Activated CD8-positive, alpha-beta T cell treated with anti-CD3 and anti-CD28 coated beads, Interleukin-2, amount 10 ng/mL, durations not matched to agents 7 days and 5 days (primary cell): ENCODE data around the gene TMEM151A. TPM values are rescaled to one million over a fixed set of nuclear protein-coding genes. Genes with fewer than 3 reads are reported as not detected.
"Not testable (repeated sequence)": the region's sequence is repeated elsewhere in the genome, so short reads cannot be mapped to it uniquely, and the experiment has no call there.

Experiments used
- ATAC-seq: fragments of 150-1000 bp; cut with Tn5 transposase; one replicate; pipeline ENCODE4 v1.10.0; 2021; ENCODE audit warnings: moderate library complexity
- CTCF ChIA-PET: fragments of 350-600 bp; sonication (Branson Sonifier 250); formaldehyde crosslinking; loops from one replicate; lab custom pipeline; 2021; ENCODE audit warnings: antibody characterized with exemption; lab: Charles Lee
- POLR2A ChIA-PET: fragments of 350-600 bp; sonication (Branson Sonifier 250); formaldehyde crosslinking; loops from one replicate; lab custom pipeline; 2021; ENCODE audit warnings: antibody characterized with exemption; lab: Charles Lee
- DNase-seq: peaks from one replicate; pipeline ENCODE4 v3.0.0-alpha.2; 2020
- H3K27ac Mint-ChIP-seq: one replicate; pipeline ENCODE4 v1.8.0; 2021; ENCODE audit warnings: mild to moderate bottlenecking, mixed read lengths
- H3K27me3 Mint-ChIP-seq: one replicate; pipeline ENCODE4 v1.8.0; 2021; ENCODE audit warnings: low read depth, mixed read lengths
- H3K36me3 Mint-ChIP-seq: one replicate; pipeline ENCODE4 v1.8.0; 2021; ENCODE audit warnings: low read depth, mixed read lengths
- H3K4me1 Mint-ChIP-seq: one replicate; pipeline ENCODE4 v1.8.0; 2021; ENCODE audit warnings: low read depth, mixed read lengths
- H3K4me3 Mint-ChIP-seq: one replicate; pipeline ENCODE4 v1.8.0; 2021; ENCODE audit warnings: mild to moderate bottlenecking, mixed read lengths
- H3K9me3 Mint-ChIP-seq: one replicate; pipeline ENCODE4 v1.8.0; 2022; ENCODE audit warnings: mixed read lengths; ENCODE audit not compliant: insufficient read depth
- total RNA-seq, 2 experiments: library from RNA; stranded (reverse); gene quantifications; one replicate each; pipeline ENCODE4 v1.2.3, GENCODE V29; 2021

The TMEM151A gene
- total RNA-seq, 2 experiments from 2014 or later, result not detected

DNA sequence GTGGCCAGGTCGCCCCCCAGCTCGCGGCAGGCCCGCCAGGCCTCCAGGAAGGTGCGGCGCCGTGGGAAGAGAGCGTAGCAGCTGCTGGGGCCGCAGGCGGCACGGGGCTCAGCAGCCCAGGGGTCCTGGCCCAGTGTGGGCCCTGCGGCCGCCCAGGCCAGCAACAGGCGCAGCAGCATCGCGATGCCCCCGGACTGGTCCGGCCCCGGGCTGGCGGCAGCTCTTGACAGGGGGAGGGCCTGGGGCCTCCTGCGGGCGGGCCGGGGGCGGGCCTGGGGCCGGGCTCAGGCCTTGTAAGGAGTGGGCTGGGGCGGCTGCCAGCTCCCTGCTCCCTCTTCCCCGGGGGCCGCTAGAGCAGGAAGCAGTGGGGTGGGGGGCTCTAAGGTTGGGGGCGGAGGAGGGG lies 25.2 kb downstream of the TMEM151A start, which contains the start of gene CD248:
Gene CD248, minus strand, starts transcription at position 196 of the 403 bp plus-strand sequence. Its CDS starts 17 bp downstream, at position 179.
- Mint-ChIP-seq H3K4me1 (peaks cover 66% of the 10 kb centered on the region), H3K27me3 (no peaks in the 10 kb centered on the region), H3K36me3 (peaks cover 44% of the 10 kb centered on the region), H3K27ac (peak within 1 kb of the TSS; percentile 99), H3K9me3 (peaks cover 13% of the 10 kb centered on the region), H3K4me3 (peak within 1 kb of the TSS; percentile 87)
- ATAC-seq (no peak), DNase-seq (peak; percentile 71)
- ChIA-PET POLR2A (interaction anchor here (0.5 to 3.9 kb wide), 7 partner anchors 10 to 851 kb away, joined by 3 to 33 read pairs (median 3); partner anchors contain the start of genes BRMS1 and RIN1), CTCF (interaction anchor here (1.3 to 2.4 kb wide), 5 partner anchors 10 to 72 kb away, joined by 5 to 15 read pairs (median 7); partner anchors contain the start of gene RIN1)

DNA sequence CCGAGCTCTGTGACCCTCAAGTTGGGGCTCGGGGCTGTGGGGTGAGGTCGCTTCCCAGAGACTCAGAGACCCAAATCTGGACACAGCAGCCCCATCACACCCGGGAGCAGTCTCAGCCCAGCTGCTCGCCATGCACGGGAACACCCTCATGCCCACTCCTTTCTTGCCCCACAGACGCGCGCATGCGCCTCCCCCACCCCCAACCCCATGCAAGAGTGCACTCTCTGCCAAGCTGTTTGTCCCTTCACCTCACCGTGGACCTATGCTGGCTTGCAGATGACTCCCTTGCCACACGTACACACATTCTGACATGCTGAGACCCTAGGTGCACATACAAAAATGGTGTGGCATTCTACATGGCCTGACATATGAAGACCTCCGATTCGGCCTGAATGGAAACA lies 25.6 kb downstream of the TMEM151A start:
- Mint-ChIP-seq H3K4me3 (peak overlapping the region; percentile 87), H3K9me3 (peaks cover 13% of the 10 kb centered on the region), H3K36me3 (peaks cover 44% of the 10 kb centered on the region), H3K27ac (peak overlapping the region; percentile 99), H3K27me3 (no peaks in the 10 kb centered on the region), H3K4me1 (peaks cover 68% of the 10 kb centered on the region)
- ChIA-PET POLR2A (interaction anchor here (0.5 to 3.9 kb wide), 7 partner anchors 9 to 850 kb away, joined by 3 to 33 read pairs (median 3); partner anchors contain the start of genes BRMS1 and RIN1), CTCF (interaction anchor here (0.8 to 2.4 kb wide), 6 partner anchors 9 to 72 kb away, joined by 3 to 15 read pairs (median 6); partner anchors contain the start of gene RIN1)
- ATAC-seq (peak; percentile 17), DNase-seq (peak; percentile 83)

GRCh38 chr11:66317723-66318599 lies 26.3 kb downstream of the TMEM151A start:
- peak; percentile 95 for DNase-seq
- H3K4me1 Mint-ChIP-seq, result peaks cover 73% of the 10 kb centered on the region
- peaks cover 13% of the 10 kb centered on the region for H3K9me3 Mint-ChIP-seq
- H3K36me3 Mint-ChIP-seq, result peaks cover 44% of the 10 kb centered on the region
- H3K27me3 Mint-ChIP-seq, result no peaks in the 10 kb centered on the region
- CTCF ChIA-PET, result interaction anchor here (0.7 to 2.4 kb wide), 7 partner anchors 8 to 96 kb away, joined by 3 to 15 read pairs (median 5); partner anchors contain the start of gene RIN1
- H3K27ac Mint-ChIP-seq, result peak overlapping the region; percentile 99
- peak overlapping the region; percentile 87 for H3K4me3 Mint-ChIP-seq
- POLR2A ChIA-PET, result interaction anchor here (0.8 to 3.9 kb wide), 7 partner anchors 9 to 54 kb away, joined by 3 to 33 read pairs (median 4); partner anchors contain the start of genes BRMS1, RIN1 and SLC29A2
- peak; percentile 66 for ATAC-seq

DNA sequence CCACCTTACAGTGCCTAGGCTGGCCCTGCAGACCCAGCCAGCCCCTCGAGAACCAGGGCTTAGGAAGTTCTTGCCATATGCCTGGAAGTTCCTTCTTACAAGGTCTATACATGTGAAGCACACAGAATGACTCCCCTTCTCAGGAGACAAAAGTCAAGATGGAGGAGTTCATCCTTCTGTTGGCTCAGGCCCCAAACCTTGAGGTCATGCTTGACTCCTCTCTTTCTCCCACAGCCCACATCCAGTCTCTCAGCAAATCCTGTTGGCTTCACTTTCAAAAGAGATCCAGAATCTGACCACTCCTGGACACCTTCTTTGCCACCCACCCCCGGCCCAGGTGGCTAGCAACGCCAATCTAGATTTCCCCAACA lies 26.9 kb downstream of the TMEM151A start:
- H3K4me3 Mint-ChIP-seq, result peak overlapping the region; percentile 87

GRCh38 chr11:66320289-66320688 lies 28.6 kb downstream of the TMEM151A start:
- H3K4me3 Mint-ChIP-seq, ATAC-seq, DNase-seq, CTCF ChIA-PET, H3K27me3 Mint-ChIP-seq, POLR2A ChIA-PET: not testable (repeated sequence)
- peaks cover 28% of the 10 kb centered on the region for H3K36me3 Mint-ChIP-seq
- H3K4me1 Mint-ChIP-seq, result peaks cover 82% of the 10 kb centered on the region
- peak overlapping the region; percentile 60 for H3K27ac Mint-ChIP-seq
- H3K9me3 Mint-ChIP-seq, result peaks cover 13% of the 10 kb centered on the region

More for the DNA sequence above, 26.9 kb downstream of the TMEM151A start:
- CTCF ChIA-PET, result interaction anchor here (2.4 kb wide), 1 partner anchor 8 kb away, joined by 15 read pairs; no protein-coding TSS in a partner anchor
- ATAC-seq, result no peak
- POLR2A ChIA-PET, result interaction anchor here (0.8 to 3.9 kb wide), 4 partner anchors 8 to 54 kb away, joined by 3 to 33 read pairs (median 12); partner anchors contain the start of genes RIN1 and SLC29A2
- Mint-ChIP-seq H3K36me3 (peaks cover 42% of the 10 kb centered on the region), H3K27ac (peak overlapping the region; percentile 99), H3K27me3 (no peaks in the 10 kb centered on the region), H3K4me1 (peaks cover 79% of the 10 kb centered on the region), H3K9me3 (peaks cover 13% of the 10 kb centered on the region)
- no peak for DNase-seq

GRCh38 chr11:66320748-66321147 lies 29.1 kb downstream of the TMEM151A start:
- H3K4me1 Mint-ChIP-seq, result peaks cover 83% of the 10 kb centered on the region

GRCh38 chr11:66321606-66322005 lies 29.9 kb downstream of the TMEM151A start:
- Mint-ChIP-seq H3K4me1 (peaks cover 84% of the 10 kb centered on the region), H3K9me3 (peaks cover 13% of the 10 kb centered on the region), H3K4me3 (no peak overlapping the region), H3K27ac (no peak overlapping the region), H3K36me3 (peaks cover 19% of the 10 kb centered on the region), H3K27me3 (no peaks in the 10 kb centered on the region)
- POLR2A ChIA-PET, result interaction anchor here (0.9 kb wide), 1 partner anchor 10 kb away, joined by 7 read pairs; no protein-coding TSS in a partner anchor
- CTCF ChIA-PET, result interaction anchor here (1.2 to 2.0 kb wide), 4 partner anchors 9 to 14 kb away, joined by 3 to 48 read pairs (median 4); partner anchors contain the start of gene RIN1
- ATAC-seq, result no peak
- DNase-seq, result no peak

More at GRCh38 chr11:66320748-66321147, 29.1 kb downstream of the TMEM151A start:
- H3K27me3 Mint-ChIP-seq, CTCF ChIA-PET, H3K27ac Mint-ChIP-seq, DNase-seq, ATAC-seq, H3K4me3 Mint-ChIP-seq, POLR2A ChIA-PET: not testable (repeated sequence)
- Mint-ChIP-seq H3K9me3 (peaks cover 13% of the 10 kb centered on the region), H3K36me3 (peaks cover 24% of the 10 kb centered on the region)

- H3K36me3 Mint-ChIP-seq, result peaks cover 19% of the 10 kb centered on the region
- peaks cover 85% of the 10 kb centered on the region for H3K4me1 Mint-ChIP-seq
- H3K27me3 Mint-ChIP-seq, result no peaks in the 10 kb centered on the region
- no peak overlapping the region for H3K4me3 Mint-ChIP-seq
- ChIA-PET CTCF (interaction anchor here (0.8 to 2.0 kb wide), 4 partner anchors 9 to 34 kb away, joined by 3 to 48 read pairs (median 4); partner anchors contain the start of genes RIN1 and YIF1A), POLR2A (no interaction called here)
- ATAC-seq (no peak), DNase-seq (no peak)
- peak overlapping the region; percentile 73 for H3K27ac Mint-ChIP-seq
- H3K9me3 Mint-ChIP-seq, result peaks cover 13% of the 10 kb centered on the region
These were observed 31.2 kb downstream of the TMEM151A start for GRCh38 chr11:66322732-66323427.

DNA sequence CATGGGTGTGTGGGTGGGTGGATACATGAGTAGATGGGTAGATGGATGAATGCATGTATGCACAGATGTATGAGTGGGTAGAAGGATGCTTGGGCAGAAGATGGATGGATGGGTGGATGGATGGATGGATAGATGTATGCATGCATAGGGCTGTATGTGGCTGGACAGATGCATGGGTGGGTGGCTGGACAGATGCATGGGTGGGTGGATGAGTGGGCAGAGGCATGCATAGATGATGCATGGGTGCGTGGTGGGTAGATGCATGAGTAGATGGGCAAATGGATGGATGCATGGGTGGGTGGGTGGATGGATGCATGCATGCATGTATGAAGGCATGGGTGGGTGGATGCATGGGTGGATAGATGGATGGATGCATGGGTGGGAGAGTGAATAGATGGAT lies 32.0 kb downstream of the TMEM151A start:
- POLR2A ChIA-PET, result interaction anchor here (0.6 kb wide), 2 partner anchors 8 to 10 kb away, joined by 3 to 4 read pairs; no protein-coding TSS in a partner anchor
- no peak overlapping the region for H3K4me3 Mint-ChIP-seq
- H3K4me1 Mint-ChIP-seq, result peaks cover 85% of the 10 kb centered on the region
- peaks cover 13% of the 10 kb centered on the region for H3K9me3 Mint-ChIP-seq
- no peak for DNase-seq
- CTCF ChIA-PET, result interaction anchor here (3.8 kb wide), 1 partner anchor 11 kb away, joined by 87 read pairs; no protein-coding TSS in a partner anchor
- ATAC-seq, result no peak
- peak overlapping the region; percentile 23 for H3K27ac Mint-ChIP-seq
- H3K27me3 Mint-ChIP-seq, result no peaks in the 10 kb centered on the region
- H3K36me3 Mint-ChIP-seq, result peaks cover 18% of the 10 kb centered on the region

DNA sequence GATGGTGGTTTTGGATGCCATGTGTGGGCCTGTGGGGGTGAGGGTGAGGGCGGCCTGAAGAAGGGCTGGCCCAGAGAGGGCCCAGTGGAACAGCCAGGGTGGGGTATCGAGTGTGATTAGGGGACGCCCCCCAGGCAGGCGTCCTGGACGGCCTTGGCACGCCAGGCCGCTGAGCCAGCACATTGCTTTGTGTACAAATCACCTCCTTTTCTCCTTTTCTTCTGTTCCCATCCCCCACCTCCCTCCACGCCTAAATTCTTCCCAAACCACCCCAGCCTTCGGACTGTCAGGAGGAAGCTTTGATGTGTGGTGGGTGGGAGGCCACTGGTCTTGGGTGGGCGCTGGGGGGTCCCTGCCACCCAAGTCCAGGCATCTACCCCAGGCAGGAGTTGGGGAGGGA lies 33.0 kb downstream of the TMEM151A start:
- H3K27me3 Mint-ChIP-seq, result no peaks in the 10 kb centered on the region
- ChIA-PET CTCF (interaction anchor here (3.8 kb wide), 1 partner anchor 12 kb away, joined by 87 read pairs; no protein-coding TSS in a partner anchor), POLR2A (interaction anchor here (0.6 to 3.0 kb wide), 3 partner anchors 9 to 12 kb away, joined by 3 to 45 read pairs (median 4); no protein-coding TSS in a partner anchor)
- peaks cover 8% of the 10 kb centered on the region for H3K36me3 Mint-ChIP-seq
- H3K4me1 Mint-ChIP-seq, result peaks cover 81% of the 10 kb centered on the region
- ATAC-seq (no peak), DNase-seq (no peak)
- peaks cover 6% of the 10 kb centered on the region for H3K9me3 Mint-ChIP-seq
- H3K27ac Mint-ChIP-seq, result peak overlapping the region; percentile 98
- H3K4me3 Mint-ChIP-seq, result no peak overlapping the region
